ENCODE measurements around the gene TMPRSS6.

The TMPRSS6 gene

DNA sequence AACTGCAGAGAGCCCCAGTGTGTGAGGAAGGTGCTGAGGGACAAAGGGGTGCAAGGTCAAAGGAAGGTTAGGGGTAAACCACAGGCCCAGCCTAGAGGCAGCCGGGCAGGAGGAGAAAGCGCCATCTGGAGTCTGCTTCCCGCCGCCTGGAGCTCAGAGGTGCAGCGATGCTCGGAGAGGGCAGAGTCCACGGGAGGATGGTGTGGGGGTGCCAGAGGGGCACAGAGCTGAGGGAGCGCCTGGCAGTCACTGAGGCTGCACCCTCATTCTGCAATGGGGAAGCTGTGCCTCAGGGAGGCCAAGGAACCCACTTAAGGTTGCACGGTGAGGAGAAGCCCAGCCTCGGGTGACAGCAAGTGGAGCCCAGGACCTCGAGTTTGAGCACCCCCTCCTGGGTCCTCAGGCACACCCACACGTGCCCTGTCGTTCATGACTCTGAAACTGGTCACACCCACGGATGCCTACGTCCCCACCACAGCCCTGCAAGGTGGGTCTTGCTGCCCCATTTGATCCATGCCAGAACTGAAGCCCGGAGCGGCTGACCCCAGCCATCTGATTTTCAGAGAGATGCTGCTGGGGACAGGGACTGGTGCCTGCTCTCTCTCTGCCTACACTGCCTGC lies 38.6 kb upstream of the TMPRSS6 start:
- no peaks in the 10 kb centered on the region for H3K9me3 ChIP-seq (ENCODE audit: control insufficient read depth, insufficient read depth, low read length)
- H3K4me3 ChIP-seq (ENCODE audit: low read length) = no peak overlapping the region
- no peaks in the 10 kb centered on the region for H3F3A ChIP-seq (ENCODE audit: control insufficient read depth, insufficient read depth)
- H4K20me1 ChIP-seq (ENCODE audit: control insufficient read depth, insufficient read depth, low read depth, low read length) = no peaks in the 10 kb centered on the region
- no peaks in the 10 kb centered on the region for H3K9me2 ChIP-seq (replicated peaks; ENCODE audit: control insufficient read depth, low read length)
- H3K4me1 ChIP-seq (ENCODE audit: control insufficient read depth, low read length) = peaks cover 8% of the 10 kb centered on the region; the same call in 1 of the 2 replicates
- no peak for TF ChIP-seq EZH2phosphoT487 (IDR thresholded peaks at IDR 0.05; ENCODE audit: borderline replicate concordance, low read length)
- TF ChIP-seq, protein P1, sequence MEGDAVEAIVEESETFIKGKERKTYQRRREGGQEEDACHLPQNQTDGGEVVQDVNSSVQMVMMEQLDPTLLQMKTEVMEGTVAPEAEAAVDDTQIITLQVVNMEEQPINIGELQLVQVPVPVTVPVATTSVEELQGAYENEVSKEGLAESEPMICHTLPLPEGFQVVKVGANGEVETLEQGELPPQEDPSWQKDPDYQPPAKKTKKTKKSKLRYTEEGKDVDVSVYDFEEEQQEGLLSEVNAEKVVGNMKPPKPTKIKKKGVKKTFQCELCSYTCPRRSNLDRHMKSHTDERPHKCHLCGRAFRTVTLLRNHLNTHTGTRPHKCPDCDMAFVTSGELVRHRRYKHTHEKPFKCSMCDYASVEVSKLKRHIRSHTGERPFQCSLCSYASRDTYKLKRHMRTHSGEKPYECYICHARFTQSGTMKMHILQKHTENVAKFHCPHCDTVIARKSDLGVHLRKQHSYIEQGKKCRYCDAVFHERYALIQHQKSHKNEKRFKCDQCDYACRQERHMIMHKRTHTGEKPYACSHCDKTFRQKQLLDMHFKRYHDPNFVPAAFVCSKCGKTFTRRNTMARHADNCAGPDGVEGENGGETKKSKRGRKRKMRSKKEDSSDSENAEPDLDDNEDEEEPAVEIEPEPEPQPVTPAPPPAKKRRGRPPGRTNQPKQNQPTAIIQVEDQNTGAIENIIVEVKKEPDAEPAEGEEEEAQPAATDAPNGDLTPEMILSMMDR (IDR thresholded peaks at IDR 0.05; ENCODE audit: low read depth, low read length, poor library complexity, severe bottlenecking) = no peak
- H3K4me2 ChIP-seq (ENCODE audit: low read length) = no peak overlapping the region
- H3K27me3 ChIP-seq (ENCODE audit: control insufficient read depth, low read length) = peaks cover 14% of the 10 kb centered on the region
- H3K36me3 ChIP-seq (ENCODE audit: control insufficient read depth, low read length) = no peaks in the 10 kb centered on the region
- no peaks in the 10 kb centered on the region for H3K79me2 ChIP-seq (ENCODE audit: control insufficient read depth, low read length)
- H3K27ac ChIP-seq (ENCODE audit: low read depth, low read length) = no peak overlapping the region

DNA sequence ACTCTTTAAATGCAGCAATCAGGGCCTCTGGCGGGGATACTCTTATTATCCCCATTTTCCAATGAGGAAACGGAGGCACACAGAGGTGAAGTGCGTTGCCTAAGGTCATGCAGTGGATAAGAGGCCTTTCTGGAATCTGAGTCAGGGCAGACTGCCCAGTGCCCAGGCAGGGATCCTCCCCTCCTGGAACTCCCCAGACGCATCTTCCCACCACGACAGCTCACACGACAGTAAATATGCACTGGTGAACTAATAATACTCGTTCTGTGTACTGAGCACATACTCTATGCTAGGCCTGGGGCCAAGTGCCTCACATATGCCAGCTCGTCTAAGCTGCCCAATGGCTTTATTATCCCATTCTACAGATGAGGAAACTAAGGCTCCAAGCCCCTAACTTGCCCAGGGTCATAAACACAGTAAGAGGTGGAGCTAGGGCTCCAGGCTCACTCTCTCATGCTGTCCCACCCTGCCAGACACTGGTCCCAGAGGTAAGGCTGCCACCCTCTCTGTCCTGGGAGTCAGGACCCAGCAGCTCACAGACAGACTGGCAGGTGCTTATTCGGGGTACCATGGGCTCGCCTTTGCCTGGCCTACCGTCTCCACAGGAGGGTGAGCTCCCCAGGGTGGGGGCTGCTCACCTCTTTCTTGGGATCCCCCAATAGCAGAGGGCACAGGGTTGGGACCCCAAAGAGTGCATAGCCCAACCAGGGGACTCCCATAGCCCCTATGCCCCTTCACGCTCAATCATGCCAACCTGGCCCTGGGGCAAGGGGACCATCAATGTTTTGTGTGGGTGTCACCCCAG lies 37.9 kb upstream of the TMPRSS6 start:
- Histone ChIP-seq H3K36me3 (ENCODE audit: control insufficient read depth, low read length) (no peaks in the 10 kb centered on the region), H3K9me3 (ENCODE audit: control insufficient read depth, insufficient read depth, low read length) (no peaks in the 10 kb centered on the region), H3K4me1 (ENCODE audit: control insufficient read depth, low read length) (peaks cover 8% of the 10 kb centered on the region; the same call in 1 of the 2 replicates), H3K27ac (ENCODE audit: low read depth, low read length) (no peak overlapping the region), H3K9me2 (replicated peaks; ENCODE audit: control insufficient read depth, low read length) (no peaks in the 10 kb centered on the region), H4K20me1 (ENCODE audit: control insufficient read depth, insufficient read depth, low read depth, low read length) (no peaks in the 10 kb centered on the region), H3K79me2 (ENCODE audit: control insufficient read depth, low read length) (no peaks in the 10 kb centered on the region), H3K27me3 (ENCODE audit: control insufficient read depth, low read length) (peaks cover 13% of the 10 kb centered on the region), H3K4me2 (ENCODE audit: low read length) (no peak overlapping the region), H3F3A (ENCODE audit: control insufficient read depth, insufficient read depth) (no peaks in the 10 kb centered on the region), H3K4me3 (ENCODE audit: low read length) (no peak overlapping the region)
- no peak for TF ChIP-seq EZH2phosphoT487 (IDR thresholded peaks at IDR 0.05; ENCODE audit: borderline replicate concordance, low read length)
- TF ChIP-seq, protein P1 (IDR thresholded peaks at IDR 0.05; ENCODE audit: low read depth, low read length, poor library complexity, severe bottlenecking) = no peak

DNA sequence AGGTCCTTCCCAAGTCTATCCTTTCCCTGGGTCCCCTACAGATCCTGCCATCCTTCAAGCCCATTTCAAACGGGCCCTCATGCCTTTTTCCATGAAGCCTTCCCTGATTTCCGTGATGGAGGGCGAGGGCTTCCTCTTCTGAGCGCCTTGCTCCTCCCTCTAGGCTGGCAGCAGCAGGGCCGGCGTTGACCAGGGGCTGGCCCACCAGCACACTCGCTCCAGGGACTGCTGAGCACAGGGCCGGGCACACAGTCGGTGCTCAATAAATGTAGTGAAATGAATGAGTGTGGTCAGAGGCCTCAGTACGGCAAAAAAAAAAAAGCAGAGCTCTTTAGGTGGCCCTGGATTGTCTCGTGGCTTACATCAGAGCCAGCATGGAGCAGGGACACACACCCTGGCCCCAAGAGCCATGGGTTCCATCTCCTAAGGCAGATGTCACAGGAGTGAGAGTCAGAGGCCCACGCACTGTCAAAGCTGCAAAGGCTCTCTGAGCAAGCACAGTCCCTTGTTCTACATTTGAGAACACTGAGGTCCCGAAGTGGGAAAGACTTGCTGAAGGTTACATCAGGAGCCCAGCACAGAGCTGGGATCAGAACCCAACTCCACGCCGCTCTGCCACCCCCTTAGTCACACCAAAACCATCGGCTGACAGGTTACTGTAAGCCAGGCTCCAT lies 37.1 kb upstream of the TMPRSS6 start:
- Histone ChIP-seq H3K9me3 (ENCODE audit: control insufficient read depth, insufficient read depth, low read length) (no peaks in the 10 kb centered on the region), H4K20me1 (ENCODE audit: control insufficient read depth, insufficient read depth, low read depth, low read length) (no peaks in the 10 kb centered on the region)

More for the DNA sequence above, 37.1 kb upstream of the TMPRSS6 start:
- H3K9me2 ChIP-seq (replicated peaks; ENCODE audit: control insufficient read depth, low read length) = no peaks in the 10 kb centered on the region
- no peaks in the 10 kb centered on the region for H3K36me3 ChIP-seq (ENCODE audit: control insufficient read depth, low read length)
- H3K27me3 ChIP-seq (ENCODE audit: control insufficient read depth, low read length) = peaks cover 11% of the 10 kb centered on the region
- H3F3A ChIP-seq (ENCODE audit: control insufficient read depth, insufficient read depth) = no peaks in the 10 kb centered on the region
- no peak overlapping the region for H3K4me3 ChIP-seq (ENCODE audit: low read length)
- H3K4me2 ChIP-seq (ENCODE audit: low read length) = no peak overlapping the region
- H3K27ac ChIP-seq (ENCODE audit: low read depth, low read length) = no peak overlapping the region
- no peaks in the 10 kb centered on the region for H3K79me2 ChIP-seq (ENCODE audit: control insufficient read depth, low read length)
- H3K4me1 ChIP-seq (ENCODE audit: control insufficient read depth, low read length) = peaks cover 8% of the 10 kb centered on the region; the same call in 1 of the 2 replicates
- TF ChIP-seq, protein P1 (IDR thresholded peaks at IDR 0.05; ENCODE audit: low read depth, low read length, poor library complexity, severe bottlenecking) = no peak
- TF ChIP-seq EZH2phosphoT487 (IDR thresholded peaks at IDR 0.05; ENCODE audit: borderline replicate concordance, low read length) = no peak

All from DOHH2 (cell line).